BJ (cell line): Measurements from ENCODE around the gene TRAPPC12. TPM values are rescaled to one million over a fixed set of nuclear protein-coding genes. Genes with fewer than 3 reads are reported as not detected.

Source experiments
- CTCF ChIA-PET: fragments of 350-600 bp; formaldehyde crosslinking; extraction: SDS; loops from one replicate; lab custom pipeline; 2021; ENCODE audit warnings: antibody characterized with exemption, inconsistent platforms; lab: Yijun Ruan, JAX
- POLR2A ChIA-PET: fragments of 300-600 bp; sonication (Branson Sonifier 250); formaldehyde crosslinking; extraction: SDS; loops from one replicate; lab custom pipeline; 2021; ENCODE audit warnings: antibody characterized with exemption; lab: Charles Lee
- DNase-seq: peaks from one replicate; pipeline ENCODE4 v3.0.0-alpha.2; 2011; ENCODE audit warnings: low read depth
- H3K27me3 ChIP-seq: 2 replicates; pipeline ENCODE4 v1.6.0; 2011; ENCODE audit warnings: low read length; ENCODE audit not compliant: control insufficient read depth, insufficient read depth
- H3K36me3 ChIP-seq: 2 replicates; pipeline ENCODE4 v1.5.1; 2011; ENCODE audit warnings: low read length; ENCODE audit not compliant: control insufficient read depth, insufficient read depth
- H3K4me3 ChIP-seq: 2 replicates; pipeline ENCODE4 v1.5.1; 2011; ENCODE audit warnings: low read depth, mild to moderate bottlenecking, control low read depth, low read length
- CTCF ChIP-seq: IDR thresholded peaks from 2 replicates; pipeline ENCODE4 v1.5.1; 2011; ENCODE audit warnings: low read depth, mild to moderate bottlenecking, control low read depth, inconsistent platforms, low read length, moderate library complexity; ENCODE audit not compliant: insufficient read depth
- polyA plus RNA-seq: library from polyadenylated mRNA; depleted of rRNA; stranded (reverse); fragments of >200 nt; gene quantifications from 2 replicates; pipeline ENCODE4 v1.2.3, GENCODE V29; 2011

Gene TRAPPC12
- polyA plus RNA-seq, 1 experiment = 57.8 TPM

- Histone ChIP-seq H3K36me3 (peaks cover 12% of the 10 kb centered on the region), H3K4me3 (no peak overlapping the region), H3K27me3 (no peaks in the 10 kb centered on the region)
- ChIA-PET POLR2A (no interaction called here), CTCF (interaction anchor here (1.7 kb wide), 1 partner anchor 14 kb away, joined by 8 read pairs; no protein-coding TSS in a partner anchor)
- DNase-seq = no peak
- no peak for TF ChIP-seq CTCF
These were observed 30.2 kb downstream of the TRAPPC12 start for GRCh38 chr2:3409627-3410170.

- ChIA-PET POLR2A (no interaction called here), CTCF (no interaction called here)
These were observed 31.6 kb downstream of the TRAPPC12 start for GRCh38 chr2:3411103-3411502.

GRCh38 chr2:3413697-3414096 lies 34.2 kb downstream of the TRAPPC12 start:
- H3K27me3 ChIP-seq = no peaks in the 10 kb centered on the region
- no peak for TF ChIP-seq CTCF
- no peak for DNase-seq
- POLR2A ChIA-PET = no interaction called here
- no peak overlapping the region for H3K4me3 ChIP-seq
- peaks cover 10% of the 10 kb centered on the region; the same call in 1 of the 2 replicates for H3K36me3 ChIP-seq
- CTCF ChIA-PET = interaction anchor here (1.3 to 3.3 kb wide), 2 partner anchors 10 to 15 kb away, joined by 3 to 16 read pairs; no protein-coding TSS in a partner anchor

More at GRCh38 chr2:3411103-3411502, 31.6 kb downstream of the TRAPPC12 start:
- H3K4me3 ChIP-seq = no peak overlapping the region
- H3K27me3 ChIP-seq = no peaks in the 10 kb centered on the region
- no peak for TF ChIP-seq CTCF
- no peak for DNase-seq
- H3K36me3 ChIP-seq = peaks cover 9% of the 10 kb centered on the region; the same call in 1 of the 2 replicates

- TF ChIP-seq CTCF = no peak
- Histone ChIP-seq H3K4me3 (no peak overlapping the region), H3K27me3 (no peaks in the 10 kb centered on the region), H3K36me3 (peaks cover 9% of the 10 kb centered on the region; the same call in 1 of the 2 replicates)
- POLR2A ChIA-PET = no interaction called here
- CTCF ChIA-PET = interaction anchor here (1.3 to 3.3 kb wide), 2 partner anchors 9 to 15 kb away, joined by 3 to 16 read pairs; no protein-coding TSS in a partner anchor
- no peak for DNase-seq
These were observed 34.8 kb downstream of the TRAPPC12 start for GRCh38 chr2:3414133-3414860.

GRCh38 chr2:3418766-3419404 lies 39.4 kb downstream of the TRAPPC12 start:
- no peak for TF ChIP-seq CTCF
- ChIA-PET CTCF (interaction anchor here (1.5 kb wide), 1 partner anchor 9 kb away, joined by 3 read pairs; no protein-coding TSS in a partner anchor), POLR2A (no interaction called here)
- no peak for DNase-seq
- Histone ChIP-seq H3K27me3 (no peaks in the 10 kb centered on the region), H3K4me3 (no peak overlapping the region), H3K36me3 (peaks cover 18% of the 10 kb centered on the region)
